CD4-positive, alpha-beta T cell treated with Interleukin-21 for 1 hour (primary cell): ENCODE measurements around the gene ANKRD65.
"Not testable (repeated sequence)": the region's sequence is repeated elsewhere in the genome, so short reads cannot be mapped to it uniquely, and the experiment has no call there.

ENCODE experiments used
- DNase-seq: peaks from one replicate; pipeline ENCODE4 v3.0.0-alpha.2; 2020

Gene ANKRD65

GRCh38 chr1:1421147-1421906 lies at the start of gene ANKRD65:
Gene ANKRD65 (minus strand): TSS chr1:1421276. CDS start chr1:1421005, 271 bp downstream.
- no peak for DNase-seq

DNA sequence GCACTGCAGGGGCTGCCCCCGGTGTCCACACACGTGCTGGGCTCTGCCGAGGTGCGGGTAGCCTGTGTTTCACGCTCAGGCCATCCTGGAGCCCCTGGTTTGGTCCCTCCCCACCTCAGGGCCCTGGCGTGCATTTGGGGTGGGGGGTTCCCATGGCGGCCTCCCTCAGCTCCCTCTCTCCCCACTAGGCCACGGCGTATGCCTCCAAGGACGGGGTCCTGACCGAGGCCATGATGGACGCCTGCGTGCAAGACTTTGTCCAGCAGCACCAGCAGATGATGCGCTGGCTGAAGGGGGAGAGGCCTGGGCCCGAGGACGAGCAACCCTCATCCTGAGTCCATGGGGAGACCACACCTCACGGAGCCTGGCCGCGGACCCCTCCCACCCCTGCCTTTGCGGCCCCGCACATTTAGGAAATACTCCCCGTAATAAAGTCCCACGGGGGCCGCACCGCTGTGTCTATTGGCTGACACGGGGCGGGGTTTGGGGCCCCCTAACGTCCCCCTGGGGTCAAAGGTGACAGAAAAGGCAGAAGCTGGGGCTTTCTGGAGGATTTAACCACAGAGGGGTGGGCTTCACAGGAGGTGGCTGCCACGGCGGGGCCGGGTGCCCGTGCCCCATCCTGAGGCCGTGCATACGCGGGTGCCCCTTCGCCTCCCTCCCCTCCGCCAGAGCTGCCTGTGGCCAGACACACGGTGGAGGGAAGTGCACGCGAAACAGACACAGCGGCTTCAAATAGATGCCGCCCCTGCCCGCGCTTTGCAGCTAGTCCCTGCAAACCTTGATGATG lies 47.3 kb upstream of the ANKRD65 start:
- DNase-seq = not testable (repeated sequence)

GRCh38 chr1:1463312-1463711 lies 42.2 kb upstream of the ANKRD65 start:
- no peak for DNase-seq

- DNase-seq = peak; percentile 36
Observed at GRCh38 chr1:1462318-1462966, 41.4 kb upstream of the ANKRD65 start.

DNA sequence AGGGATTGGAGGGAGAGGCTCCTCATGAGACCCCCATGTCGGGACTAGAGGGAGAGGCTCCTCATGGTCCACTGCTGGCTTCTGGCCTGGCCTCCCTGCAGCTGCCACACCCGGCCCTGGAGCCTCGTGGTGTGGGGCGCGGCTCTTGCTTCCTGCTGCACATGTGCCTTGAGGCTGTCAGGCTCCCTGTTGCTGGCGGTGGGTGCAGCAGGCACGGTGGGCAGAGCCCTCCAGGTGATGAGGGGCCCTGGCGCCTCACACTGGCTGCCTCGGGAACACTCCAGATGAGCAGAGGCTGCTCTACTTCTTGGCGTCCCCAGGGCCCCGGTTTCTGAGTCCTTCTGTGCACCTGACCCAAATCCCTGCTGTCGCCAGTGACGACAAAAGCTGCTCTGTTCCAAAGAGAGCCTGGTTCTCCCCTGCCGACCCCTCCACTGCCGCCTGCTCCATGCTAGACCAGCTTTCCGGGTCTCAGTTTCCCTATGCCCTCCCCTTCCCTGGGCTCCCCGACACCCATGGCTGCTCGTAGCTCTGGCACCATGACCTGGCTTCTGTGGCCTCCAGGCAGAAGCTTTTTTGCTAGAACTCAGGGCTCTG lies 40.7 kb upstream of the ANKRD65 start:
- no peak for DNase-seq

GRCh38 chr1:1460540-1461130 lies 39.6 kb upstream of the ANKRD65 start:
- DNase-seq = no peak

DNA sequence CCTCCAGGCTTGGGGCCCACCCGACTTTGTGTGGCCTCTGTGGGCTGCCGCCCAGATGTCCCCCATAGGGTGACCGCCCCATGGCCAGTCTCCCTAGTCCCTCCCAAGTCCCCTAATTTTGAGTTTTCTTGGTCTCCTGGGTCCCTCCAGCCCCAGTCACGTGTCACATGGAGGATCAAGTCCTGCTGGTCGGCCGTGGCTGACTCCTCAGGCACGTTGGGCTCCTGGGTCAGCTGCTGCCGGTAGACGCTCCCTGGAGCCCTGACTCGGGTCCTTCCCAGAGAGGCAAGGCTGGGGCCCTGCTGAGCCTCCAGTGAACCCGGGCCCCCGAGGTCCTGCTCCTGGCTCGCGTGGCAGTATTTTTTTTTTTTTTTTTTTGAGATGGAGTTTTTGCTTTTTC lies 38.6 kb upstream of the ANKRD65 start:
- DNase-seq = not testable (repeated sequence)

- not testable (repeated sequence) for DNase-seq
Observed at GRCh38 chr1:1459156-1459555, 38.1 kb upstream of the ANKRD65 start.

- not testable (repeated sequence) for DNase-seq
Observed at GRCh38 chr1:1456683-1457255, 35.7 kb upstream of the ANKRD65 start.

DNA sequence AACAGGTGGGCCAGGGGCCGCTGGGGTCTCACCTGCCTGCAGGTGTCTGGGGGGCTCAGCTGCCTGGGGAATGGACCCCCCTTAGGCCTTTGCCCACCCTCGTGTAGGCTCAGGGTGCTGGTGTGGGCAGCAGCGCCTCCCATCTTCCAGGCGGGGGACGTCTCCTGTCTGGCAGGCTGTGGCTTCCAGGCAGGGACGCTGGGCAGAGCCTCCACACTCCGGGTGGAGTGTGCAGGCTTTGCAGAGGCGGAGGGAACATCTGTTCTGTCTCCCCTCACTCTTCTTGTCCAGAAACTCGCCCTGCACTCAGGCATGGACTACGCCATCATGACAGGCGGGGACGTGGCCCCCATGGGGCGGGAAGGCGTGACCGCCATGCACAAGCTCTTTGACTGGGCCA lies 34.9 kb upstream of the ANKRD65 start:
- DNase-seq = not testable (repeated sequence)

- no peak for DNase-seq
Observed at GRCh38 chr1:1455366-1455884, 34.3 kb upstream of the ANKRD65 start.

- DNase-seq = not testable (repeated sequence)
Observed at GRCh38 chr1:1454286-1455056, 33.4 kb upstream of the ANKRD65 start.

GRCh38 chr1:1452882-1453281 lies 31.8 kb upstream of the ANKRD65 start:
- DNase-seq = no peak

DNA sequence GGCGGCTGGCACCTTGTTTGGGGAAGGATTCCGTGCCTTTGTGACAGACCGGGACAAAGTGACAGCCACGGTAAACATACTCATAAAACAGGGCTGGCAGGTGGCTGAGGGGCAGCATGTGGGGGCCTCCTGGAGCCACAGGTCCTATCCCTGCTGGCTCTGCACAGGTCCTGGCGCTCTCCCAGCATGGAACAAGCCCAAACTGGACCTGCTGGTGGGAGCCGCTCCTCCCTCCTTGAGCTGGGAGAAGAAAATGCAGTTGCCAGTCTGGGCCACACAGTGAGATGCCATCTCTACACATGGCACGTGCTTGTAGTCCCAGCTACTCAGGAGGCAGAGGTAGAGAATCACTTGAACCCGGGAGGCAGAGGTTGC lies 31.3 kb upstream of the ANKRD65 start:
- DNase-seq = not testable (repeated sequence)

GRCh38 chr1:1451696-1452364 lies 30.8 kb upstream of the ANKRD65 start:
- no peak for DNase-seq

DNA sequence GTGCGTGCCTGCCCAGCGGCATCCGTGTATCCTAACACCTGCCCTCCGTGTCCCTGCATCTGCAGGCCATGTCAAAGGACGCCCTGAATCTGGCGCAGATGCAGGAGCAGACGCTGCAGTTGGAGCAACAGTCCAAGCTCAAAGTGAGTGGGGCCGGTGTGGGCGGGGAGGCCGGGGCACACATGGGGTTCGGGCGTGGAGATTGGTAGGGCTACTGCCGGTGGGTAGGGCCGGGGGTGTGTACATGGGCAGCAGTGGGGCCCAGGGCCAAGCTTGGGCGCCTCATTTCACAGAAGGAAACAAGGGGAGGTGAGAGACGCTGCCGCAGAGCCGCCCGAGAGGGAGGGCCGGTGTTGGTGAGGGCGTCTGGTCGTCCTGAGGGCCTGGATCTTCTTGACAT lies 29.5 kb upstream of the ANKRD65 start:
- DNase-seq = not testable (repeated sequence)

- no peak for DNase-seq
Observed at GRCh38 chr1:1449099-1449739, 28.1 kb upstream of the ANKRD65 start, which contains the start of gene ATAD3C. Gene ATAD3C (plus strand): TSS chr1:1449689. CDS start chr1:1450684, 995 bp downstream.

GRCh38 chr1:1446631-1447030 lies 25.6 kb upstream of the ANKRD65 start:
- not testable (repeated sequence) for DNase-seq

- DNase-seq = no peak
Observed at GRCh38 chr1:1442069-1442770, 21.1 kb upstream of the ANKRD65 start.
